HG02642 (cell line): ENCODE measurements around the gene SPANXA1.
"Not testable (repeated sequence)": the region's sequence is repeated elsewhere in the genome, so short reads cannot be mapped to it uniquely, and the experiment has no call there.

Source experiments
- ATAC-seq: cut with Tn5 transposase; IDR thresholded peaks from one replicate; pipeline ENCODE4 v1.9.1; 2021; ENCODE audit warnings: mild to moderate bottlenecking; ENCODE audit not compliant: unreplicated experiment, poor library complexity

SPANXA1 gene

GRCh38 chrX:141584638-141585037 is at the start of gene SPANXA1:
Gene SPANXA1, minus strand, starts transcription at chrX:141584738. Its CDS starts 60 bp downstream, at chrX:141584678.
- ATAC-seq, result not testable (repeated sequence)

DNA sequence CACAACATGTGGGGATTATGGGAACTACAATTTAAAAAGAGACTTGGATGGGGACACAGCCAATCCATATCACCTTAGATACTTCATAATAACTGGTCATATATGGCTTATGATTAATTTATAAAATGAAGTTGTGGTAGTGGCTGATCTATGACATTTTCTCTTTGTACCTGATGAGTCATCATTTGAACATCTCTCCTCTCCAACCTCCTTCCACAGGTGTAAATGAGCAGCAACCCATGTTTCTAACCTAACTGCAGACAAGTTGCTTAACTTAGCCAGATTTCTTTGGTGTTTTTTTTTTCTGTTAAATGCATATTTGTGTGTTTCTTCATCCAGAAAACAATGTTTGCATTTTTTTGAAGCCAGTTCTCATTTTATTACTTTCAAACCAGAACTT is 47.6 kb upstream of the SPANXA1 start:
- no peak for ATAC-seq

- ATAC-seq, result no peak
Measured at GRCh38 chrX:141619336-141619735, 34.8 kb upstream of the SPANXA1 start.

DNA sequence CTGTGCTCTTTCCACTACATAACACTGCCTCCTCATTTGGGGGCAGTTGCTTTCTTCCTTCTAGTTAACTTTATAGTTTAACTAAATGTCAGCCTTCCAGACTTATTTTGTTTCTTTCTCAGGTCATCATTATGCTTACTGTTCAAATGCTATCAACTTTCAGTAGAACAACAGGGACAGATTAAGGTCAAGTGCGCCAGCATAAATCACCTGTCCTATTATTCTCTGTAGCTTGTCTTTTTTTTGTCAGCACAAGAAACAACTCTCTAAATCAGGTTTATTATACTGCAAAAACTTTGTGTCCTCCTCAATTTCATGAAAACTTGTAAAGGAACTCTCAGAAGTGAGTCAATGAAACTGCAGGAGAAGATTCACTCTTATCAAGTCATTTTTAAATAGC is 24.6 kb upstream of the SPANXA1 start:
- no peak for ATAC-seq

DNA sequence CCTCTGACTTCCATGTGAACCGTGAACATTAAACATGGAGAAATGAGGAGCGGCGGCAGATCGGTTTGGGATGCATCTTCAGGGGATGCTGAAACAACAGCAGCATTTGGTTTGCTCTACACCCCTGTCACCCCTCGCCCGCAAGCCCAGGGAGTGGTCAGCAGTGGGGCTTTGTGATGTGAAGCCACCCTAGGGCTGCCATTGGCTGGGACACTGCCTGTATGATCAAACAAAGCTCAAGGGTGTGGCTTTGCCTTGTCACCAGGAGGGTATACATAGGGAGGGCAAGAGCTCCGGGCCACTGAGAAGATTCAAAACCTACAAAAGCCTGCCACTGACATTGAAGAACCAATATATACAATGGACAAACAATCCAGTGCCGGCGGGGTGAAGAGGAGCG is 4.9 kb upstream of the SPANXA1 start, which contains the start of gene SPANXA2:
SPANXA2 (plus strand) TSS at position 301 of the 400 bp plus-strand sequence; CDS start at position 361, 60 bp downstream.
- not testable (repeated sequence) for ATAC-seq

- not testable (repeated sequence) for ATAC-seq
Measured at GRCh38 chrX:141542551-141542950, 42.0 kb downstream of the SPANXA1 start.
